ENCODE data around the gene EFCC1.

DNA sequence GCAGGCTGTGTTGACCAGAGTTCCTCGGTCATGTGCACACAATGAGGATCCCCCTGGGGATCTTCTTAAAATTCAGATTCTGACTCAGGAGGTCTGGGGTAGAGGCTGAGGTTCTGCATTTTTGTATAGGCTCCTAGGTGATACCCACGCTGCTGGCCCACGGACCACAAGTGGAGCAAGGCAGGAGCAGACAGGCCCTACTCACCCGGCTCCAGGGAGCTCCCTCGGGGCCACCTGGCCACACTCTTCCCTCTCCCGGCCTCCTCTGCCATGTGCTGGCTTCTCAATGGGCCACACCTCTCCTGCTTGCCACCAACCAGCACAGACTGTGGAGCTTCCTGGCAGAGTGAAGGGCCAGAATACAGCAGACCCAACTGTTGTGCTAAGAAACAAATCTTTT, 83.4 kb downstream of the EFCC1 start:
- TF ChIP-seq, protein P1, sequence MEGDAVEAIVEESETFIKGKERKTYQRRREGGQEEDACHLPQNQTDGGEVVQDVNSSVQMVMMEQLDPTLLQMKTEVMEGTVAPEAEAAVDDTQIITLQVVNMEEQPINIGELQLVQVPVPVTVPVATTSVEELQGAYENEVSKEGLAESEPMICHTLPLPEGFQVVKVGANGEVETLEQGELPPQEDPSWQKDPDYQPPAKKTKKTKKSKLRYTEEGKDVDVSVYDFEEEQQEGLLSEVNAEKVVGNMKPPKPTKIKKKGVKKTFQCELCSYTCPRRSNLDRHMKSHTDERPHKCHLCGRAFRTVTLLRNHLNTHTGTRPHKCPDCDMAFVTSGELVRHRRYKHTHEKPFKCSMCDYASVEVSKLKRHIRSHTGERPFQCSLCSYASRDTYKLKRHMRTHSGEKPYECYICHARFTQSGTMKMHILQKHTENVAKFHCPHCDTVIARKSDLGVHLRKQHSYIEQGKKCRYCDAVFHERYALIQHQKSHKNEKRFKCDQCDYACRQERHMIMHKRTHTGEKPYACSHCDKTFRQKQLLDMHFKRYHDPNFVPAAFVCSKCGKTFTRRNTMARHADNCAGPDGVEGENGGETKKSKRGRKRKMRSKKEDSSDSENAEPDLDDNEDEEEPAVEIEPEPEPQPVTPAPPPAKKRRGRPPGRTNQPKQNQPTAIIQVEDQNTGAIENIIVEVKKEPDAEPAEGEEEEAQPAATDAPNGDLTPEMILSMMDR (IDR thresholded peaks at IDR 0.05), result no peak
- TF ChIP-seq POLR2A (IDR thresholded peaks at IDR 0.05), result no peak
